ENCODE measurements around the gene ABCG4.

ABCG4 gene

DNA sequence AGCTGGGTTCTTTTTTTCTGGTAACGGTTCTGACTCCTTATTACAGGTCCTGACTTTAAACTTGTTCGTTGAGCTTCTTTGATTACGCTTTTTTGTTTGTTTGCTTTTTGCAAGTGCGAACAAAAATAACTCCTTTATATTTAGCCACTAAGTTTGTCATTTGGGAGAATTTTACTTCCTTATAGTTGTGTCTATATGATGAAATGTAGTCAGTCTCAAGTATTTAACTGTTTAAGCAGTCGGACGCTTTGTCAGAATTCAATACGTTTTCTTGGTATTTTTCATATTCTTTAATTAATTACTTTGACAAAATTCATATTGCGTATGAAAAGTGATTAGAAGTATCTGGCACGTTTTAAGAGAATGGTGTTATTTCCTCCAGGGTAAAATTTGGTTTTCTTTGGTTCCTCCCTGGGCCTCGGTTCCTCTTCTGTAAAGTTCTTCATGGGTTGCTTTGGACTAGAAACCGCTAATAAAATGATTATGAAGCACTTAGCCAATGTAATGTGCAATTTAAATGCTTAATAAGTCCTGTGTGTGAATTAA lies 58.6 kb downstream of the ABCG4 start:
- DNase-seq = no peak

DNA sequence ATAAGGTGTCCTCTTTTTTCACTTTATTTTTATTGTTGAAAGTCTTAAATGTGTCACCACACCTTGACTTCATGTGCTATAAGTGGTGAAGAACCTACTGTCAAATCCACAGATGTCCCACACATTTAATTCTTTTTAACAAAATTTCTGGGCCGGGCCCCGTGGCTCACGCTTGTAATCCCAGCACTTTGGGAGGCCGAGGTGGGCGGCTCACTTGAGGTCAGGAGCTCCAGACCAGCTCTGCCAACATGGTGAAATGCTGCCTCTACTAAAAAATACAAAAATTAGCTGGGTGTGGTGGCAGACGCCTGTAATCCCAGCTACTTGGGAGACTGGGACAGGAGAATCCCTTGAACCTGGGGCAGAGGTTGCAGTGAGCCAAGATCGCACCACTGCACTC lies 60.3 kb downstream of the ABCG4 start:
- no peak for DNase-seq

DNA sequence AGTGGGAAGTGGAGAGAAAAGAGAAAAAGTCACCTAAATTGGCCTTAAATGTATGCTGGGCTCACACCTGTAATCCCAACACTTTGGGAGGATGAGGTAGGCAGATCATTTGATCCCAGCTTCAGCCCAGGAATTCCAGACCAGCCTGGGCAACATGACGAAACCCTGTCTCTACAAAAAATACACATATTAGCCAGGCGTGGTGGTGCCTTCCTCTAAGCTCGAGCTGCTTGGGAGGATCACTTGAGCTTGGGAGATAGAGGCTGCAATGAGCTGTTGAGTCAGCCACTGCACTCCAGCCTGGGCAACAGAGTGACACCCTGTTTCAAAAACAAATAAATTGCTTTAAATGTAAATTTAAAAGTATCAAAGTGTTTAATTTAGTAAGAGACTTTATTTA lies 61.2 kb downstream of the ABCG4 start:
- DNase-seq = no peak

Data from fibroblast of skin of back (primary cell).